Stimulated activated CD4-positive, alpha-beta T cell treated with anti-CD3 and anti-CD28 coated beads, Interleukin-15, amount 100 ng/mL, for 24 hours (primary cell): ENCODE data around the gene EFHD2.
"Not testable (repeated sequence)": the region's sequence is repeated elsewhere in the genome, so short reads cannot be mapped to it uniquely, and the experiment has no call there.

Experiments
- DNase-seq: peaks from one replicate; pipeline ENCODE4 v3.0.0-alpha.2; 2020

EFHD2 gene

DNA sequence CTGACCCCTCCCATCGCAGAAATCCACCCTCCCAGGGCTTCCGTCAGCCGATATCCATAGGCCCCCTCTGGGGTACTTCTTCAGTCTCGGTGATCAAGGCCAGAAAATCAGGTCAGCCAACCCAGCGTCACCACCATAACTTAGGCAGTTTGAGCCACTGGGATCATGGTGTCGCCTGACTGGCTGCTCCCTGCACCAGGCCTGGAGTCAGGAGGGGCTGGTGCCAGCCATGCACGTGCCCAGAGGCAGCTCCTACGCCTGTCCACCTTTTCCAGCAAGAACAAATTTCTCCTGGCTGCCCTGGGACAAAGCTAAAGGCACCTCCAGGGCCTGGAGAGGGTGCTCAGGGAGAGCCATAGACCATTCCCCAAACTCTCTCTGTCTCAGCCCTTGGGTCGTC, 23.8 kb downstream of the EFHD2 start:
- no peak for DNase-seq

DNA sequence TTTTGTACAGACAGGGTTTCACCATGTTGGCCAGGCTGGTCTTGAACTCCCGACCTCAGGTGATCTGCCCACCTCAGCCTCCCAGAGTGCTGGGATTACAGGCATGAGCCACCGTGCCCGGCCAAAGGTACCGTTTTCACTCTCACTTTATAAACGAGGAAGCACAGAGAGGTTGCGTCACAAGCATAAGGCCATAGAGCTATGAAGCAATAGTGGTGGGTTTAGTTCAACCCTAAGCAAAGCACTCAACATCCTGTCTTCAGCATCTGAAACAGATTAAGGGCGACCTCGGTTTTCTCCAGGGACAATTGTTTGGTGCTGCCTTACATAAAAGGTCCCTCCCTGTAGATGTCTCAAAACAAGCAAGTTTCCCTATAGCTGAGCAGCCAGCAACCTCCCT, 25.1 kb downstream of the EFHD2 start:
- DNase-seq: not testable (repeated sequence)

DNA sequence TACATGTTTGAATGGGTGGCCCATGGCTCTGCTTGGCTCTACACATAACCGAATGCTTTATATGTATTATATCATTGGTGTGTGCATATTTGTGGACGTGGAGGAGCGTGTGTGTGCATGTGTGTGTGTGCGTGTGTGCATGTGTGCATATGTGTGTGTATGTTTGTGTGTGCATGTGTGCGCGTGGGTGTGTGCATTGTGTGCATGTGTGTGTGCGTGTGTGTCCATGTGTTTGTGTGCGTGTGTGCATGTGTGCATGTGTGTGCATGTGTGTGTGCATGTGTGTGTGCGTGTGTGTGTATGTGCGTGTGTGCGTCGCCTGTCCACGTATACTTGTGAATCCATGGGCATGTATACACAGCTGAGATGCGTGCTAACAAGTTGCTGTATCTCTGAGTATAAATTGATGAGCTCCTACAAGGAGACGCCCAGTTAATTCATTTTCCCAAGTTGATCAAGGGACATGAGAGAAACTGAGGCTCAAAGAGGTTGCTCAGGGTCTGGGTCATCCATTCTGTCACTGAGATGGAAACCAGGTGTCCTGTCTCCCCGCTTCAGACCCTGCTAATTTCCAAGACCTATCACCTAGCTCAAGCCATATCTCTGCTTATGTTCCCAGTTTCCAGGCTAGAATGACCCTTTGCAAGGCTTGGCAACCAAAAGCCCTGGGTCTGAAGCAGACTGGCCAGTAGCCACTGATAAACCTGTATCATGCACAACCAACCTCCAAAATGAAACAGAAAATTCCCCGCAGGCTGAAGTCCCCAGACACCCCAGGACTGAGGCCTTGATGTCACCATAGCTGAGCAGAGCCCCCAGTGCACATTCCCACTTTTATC, 25.8 kb downstream of the EFHD2 start:
- no peak for DNase-seq

DNA sequence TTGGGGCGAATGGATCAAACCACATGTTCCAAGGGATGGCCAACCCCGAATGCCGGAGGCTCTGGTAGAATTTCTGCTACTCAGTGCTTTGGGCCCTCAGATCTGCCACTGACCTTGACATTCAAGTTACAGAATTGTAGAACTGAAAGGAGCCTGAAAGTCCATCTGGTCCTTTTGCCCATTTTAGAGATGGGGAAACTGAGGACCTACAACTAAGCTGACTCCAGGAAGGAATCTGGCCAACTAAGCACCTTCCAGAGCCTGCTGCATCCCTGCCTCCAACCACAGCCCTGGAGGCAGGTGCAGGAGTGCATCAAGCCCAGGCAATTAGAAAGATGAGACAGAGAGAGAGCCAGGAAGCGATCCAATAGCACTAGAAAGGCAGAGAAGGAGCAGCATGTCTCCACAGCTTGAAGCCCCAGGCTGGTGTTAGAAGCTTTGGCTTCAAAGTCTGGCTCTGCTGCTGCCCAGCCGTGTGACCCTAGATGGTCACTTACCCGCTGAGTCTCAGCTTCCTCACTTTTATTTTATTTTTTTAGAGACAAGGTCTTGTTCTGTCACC, 27.3 kb downstream of the EFHD2 start:
- no peak for DNase-seq

DNA sequence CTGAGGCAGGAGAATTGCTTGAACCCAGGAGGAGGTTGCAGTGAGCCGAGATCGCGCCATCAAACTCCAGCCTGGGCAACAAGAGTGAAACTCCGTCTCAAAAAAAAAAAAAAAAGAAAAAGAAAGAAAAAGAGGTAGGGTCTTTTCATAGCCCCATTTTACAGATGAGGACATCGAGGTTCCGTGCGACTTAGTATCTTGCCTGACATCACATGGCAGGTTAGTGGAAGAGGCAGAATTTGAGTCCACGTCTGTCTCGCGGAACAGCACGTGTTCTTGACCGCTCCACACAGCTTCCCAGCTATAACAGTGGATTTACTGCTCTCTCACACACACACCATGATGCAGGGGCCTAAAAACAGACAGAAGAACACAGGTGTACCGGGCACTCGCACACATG, 29.6 kb downstream of the EFHD2 start:
- no peak for DNase-seq

DNA sequence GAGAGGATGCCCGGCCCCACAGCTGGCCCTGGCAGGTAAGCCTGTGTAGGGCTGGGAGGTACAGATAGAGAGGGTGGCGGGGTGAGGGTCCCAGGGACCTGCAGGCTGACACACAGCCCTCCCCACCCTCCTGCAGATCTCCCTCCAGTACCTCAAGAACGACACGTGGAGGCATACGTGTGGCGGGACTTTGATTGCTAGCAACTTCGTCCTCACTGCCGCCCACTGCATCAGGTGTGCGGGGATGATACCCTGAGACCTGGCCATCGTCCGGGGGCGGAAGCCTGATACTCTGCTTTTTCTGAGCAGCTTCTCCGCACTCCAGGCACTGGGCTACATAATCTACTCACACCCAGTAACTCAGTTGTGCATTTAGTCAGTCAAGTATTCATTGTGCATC, 30.7 kb downstream of the EFHD2 start:
- DNase-seq: no peak

DNA sequence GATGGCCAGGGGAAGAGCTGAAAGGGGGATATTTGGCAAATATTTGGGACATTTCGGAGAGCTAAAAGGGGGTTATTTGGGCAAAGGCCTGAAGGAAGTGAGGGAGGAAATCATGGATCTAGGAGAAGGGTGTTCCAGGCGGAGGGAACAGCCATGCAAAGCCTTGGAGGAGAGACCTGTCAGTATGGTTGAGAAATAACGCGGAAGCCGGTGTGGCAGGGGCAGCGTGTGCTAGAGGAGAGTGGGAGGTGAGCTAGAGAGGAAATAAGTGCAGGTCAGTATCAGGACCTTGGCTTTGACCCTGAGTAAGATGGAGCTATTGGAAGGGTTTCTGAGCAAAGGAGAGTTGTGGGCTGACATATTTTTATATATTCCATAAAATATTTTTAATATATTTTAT, 31.6 kb downstream of the EFHD2 start:
- no peak for DNase-seq

DNA sequence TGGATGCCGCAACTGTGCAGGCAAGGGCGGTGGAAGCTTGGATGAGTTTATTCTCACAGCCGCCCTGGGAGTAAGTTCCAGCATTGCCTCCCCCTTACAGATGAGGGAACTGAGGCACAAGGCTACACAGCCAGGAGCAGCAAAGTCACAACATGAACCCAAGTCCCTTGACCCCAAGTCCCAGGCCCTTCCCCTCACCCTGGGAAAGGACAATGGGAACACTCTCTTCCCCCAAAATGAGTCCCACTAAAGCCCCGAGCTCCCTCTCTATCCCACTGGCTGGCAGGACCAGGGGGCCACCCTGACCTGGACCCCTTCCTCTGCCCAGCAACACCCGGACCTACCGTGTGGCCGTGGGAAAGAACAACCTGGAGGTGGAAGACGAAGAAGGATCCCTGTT, 32.4 kb downstream of the EFHD2 start:
- DNase-seq: no peak

DNA sequence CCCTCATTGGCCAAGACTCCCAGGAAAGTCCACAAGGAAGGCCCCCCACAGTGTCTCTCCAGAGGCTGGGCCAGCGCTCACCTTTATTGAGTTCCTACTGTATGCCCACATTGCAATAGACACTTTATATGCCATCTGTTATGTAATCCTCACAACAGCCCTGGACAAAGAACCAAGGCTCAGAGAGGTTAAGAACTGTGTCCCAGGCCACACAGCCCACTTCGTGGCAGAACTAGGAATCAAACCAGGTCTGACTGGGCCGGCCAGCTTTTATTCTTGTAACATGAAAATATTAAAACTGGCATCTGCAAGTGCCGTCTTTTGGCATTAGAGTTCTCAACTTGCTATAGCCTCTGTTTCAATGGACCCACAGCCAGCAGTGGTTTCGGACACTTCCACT, 33.1 kb downstream of the EFHD2 start:
- DNase-seq: no peak

DNA sequence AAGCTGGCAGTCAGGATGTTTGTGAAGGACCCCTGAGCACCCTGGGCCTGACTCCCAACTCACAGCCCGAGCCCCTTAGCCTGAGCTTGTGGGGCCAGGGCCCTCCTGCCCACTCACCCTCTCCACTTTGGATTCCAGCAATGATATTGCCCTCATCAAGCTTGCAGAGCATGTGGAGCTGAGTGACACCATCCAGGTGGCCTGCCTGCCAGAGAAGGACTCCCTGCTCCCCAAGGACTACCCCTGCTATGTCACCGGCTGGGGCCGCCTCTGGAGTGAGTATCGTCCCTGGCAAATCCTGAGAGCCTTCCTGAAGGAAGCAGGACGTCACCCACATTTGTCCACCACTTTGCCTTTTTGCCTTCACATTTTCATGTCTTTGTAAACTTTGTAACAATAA, 33.6 kb downstream of the EFHD2 start:
- DNase-seq: no peak

DNA sequence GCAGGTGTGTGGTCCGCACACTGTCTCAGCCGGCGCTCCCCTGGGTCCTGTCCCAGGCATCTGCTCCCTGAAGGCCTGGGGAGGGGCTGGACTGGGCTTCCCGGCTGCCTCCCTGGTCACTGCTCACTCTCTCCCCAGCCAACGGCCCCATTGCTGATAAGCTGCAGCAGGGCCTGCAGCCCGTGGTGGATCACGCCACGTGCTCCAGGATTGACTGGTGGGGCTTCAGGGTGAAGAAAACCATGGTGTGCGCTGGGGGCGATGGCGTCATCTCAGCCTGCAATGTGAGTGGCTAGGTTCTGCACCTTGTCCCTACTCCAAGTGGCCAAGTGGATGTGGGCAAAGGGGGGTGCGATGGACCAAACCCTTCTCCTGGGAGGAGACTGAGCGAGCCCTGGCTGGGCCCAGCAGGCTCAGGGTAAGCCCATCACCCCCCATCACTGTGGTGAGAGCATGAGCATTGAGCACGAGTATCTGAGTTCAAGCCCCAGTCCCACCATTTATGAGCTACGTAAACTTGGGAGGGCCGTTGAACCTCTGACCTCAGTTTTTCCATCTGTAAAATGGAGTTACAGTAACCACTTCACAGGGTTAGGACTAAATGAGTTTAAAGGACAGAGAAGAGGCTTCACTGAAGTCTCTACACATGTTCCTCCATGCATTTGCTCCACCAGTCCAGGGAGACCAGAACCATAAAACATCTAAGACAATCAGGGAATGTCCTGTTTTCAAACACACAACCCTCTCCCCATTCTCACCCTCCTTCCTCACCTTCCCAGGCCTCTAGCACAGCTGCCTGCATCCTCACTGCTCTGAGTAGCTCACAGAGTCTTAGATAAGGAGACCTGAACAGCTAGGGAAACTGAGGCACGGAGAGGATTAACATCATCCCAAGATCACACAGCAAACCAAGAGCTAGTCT, 35.0 kb downstream of the EFHD2 start:
- no peak for DNase-seq

DNA sequence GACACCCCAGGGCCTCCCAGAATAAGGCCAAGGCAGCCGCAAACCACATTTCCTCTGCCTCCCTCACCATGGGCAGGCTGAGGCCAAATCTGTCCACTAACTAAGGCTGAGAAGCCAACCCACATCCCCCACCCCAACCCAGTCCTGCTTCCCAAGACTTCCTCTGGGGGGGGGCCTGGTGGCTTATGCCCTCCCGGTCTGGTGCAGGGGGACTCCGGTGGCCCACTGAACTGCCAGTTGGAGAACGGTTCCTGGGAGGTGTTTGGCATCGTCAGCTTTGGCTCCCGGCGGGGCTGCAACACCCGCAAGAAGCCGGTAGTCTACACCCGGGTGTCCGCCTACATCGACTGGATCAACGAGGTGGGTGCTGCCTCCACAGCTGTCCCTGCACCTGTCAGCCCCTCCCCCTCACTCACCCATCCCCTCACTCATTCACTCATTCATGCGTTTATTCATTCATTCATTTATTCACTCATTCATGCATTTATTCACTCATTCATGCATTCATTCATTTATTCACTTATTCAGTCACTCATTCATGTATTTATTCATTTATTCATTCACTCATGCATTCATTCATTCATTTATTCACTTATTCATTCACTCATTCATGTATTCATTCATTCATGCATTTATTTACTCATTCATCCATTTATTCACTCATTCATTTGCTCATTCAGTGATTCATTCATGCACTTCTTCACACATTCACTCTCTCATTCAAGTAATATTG, 35.9 kb downstream of the EFHD2 start:
- DNase-seq: no peak

DNA sequence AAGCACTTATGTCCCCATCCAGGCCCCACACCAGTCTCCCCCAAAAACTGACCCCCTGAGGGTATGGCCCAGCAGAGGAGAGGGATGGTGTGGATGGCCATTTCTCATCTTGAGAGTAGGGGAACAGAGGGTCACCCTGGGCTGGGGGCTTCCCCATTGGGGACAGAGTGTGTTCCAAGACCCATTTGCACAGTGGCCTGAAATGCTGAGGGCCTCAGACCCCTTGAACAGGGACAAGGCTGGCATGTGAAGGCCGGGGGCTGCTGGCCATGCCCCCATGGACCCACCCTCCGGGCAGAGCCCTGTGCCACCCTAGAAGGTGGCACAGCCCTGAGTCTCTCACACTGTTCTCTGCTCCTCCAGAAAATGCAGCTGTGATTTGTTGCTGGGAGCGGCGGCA, 36.5 kb downstream of the EFHD2 start:
- DNase-seq: no peak

DNA sequence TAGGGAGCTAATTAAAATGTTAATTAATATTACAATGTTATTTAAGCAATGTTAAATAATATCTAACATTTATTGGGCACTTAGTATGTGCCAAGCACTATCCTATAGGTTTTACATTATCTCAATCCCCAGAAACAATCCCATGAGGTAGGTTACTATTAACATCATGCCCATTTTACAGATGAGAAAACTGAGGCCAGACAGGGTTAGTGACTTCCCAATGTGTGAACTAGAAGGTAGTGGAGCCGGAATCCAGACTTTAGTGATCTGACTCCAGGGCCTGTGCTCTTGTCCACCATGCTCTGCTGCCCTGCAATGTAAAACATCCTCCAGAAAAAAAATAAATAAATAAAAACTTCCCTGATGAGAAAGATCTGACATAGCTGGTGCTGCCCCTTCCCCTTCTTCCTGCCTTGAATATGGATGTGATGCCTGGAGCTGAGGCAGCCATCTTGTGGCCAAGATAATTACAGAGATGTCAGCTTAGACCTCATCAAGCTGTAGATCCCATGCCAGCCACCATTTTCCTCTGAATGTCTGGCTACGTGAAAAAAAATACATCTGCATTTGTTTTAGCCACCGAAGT, 39.3 kb downstream of the EFHD2 start:
- DNase-seq: no peak

DNA sequence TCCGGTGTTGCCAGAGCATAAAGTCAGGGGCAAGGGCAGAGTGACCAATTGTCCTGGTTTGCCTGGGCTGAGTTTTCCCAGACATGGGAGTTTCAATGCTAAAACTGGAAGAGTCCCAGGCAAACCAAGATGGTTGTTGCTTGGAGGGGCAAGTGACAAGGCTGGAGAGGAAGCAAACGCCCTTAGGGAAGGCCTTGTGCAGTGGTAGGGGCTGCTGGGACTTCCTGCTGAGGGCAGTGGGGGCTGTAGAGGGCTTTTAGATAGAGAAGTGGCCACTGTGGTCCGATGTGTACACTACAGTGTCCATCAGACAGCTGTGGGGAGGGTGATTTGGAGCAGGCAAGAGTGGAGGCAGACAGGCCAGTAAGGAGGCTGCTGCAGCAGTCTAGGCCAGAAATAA, 39.9 kb downstream of the EFHD2 start:
- no peak for DNase-seq

DNA sequence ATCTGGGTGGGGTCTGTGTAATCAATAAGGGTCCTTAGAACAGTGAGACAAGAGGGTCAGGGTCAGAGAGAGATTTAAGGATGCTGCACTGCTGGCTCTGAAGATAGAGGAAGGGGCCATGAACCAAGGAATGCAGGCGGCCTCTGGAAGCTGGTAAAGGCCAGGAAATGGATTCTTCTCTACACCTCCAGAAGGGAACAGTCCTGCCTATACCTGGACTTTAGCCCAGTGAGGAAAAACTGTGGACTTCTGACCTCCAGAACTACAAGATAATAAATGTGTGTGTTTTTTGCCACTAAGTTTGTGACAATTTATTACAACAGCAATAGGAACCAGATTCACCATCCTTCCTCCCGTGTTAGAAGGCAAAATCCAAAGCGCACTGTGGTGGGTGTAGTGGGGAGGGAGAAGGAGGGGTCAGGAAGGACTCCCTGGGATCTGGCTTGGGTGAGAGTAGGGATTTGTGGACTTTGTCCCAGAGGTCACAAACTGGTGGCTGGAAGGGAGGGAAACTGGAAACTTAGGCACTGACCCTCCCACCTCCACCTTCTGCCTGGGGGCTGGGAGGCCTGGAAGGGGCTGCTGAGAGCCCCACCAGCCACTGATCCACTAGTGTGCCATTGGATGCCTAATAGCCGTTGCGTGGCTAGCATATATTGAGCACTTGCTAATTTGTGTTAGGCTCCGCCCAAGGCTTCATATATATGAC, 41.5 kb downstream of the EFHD2 start:
- no peak for DNase-seq

DNA sequence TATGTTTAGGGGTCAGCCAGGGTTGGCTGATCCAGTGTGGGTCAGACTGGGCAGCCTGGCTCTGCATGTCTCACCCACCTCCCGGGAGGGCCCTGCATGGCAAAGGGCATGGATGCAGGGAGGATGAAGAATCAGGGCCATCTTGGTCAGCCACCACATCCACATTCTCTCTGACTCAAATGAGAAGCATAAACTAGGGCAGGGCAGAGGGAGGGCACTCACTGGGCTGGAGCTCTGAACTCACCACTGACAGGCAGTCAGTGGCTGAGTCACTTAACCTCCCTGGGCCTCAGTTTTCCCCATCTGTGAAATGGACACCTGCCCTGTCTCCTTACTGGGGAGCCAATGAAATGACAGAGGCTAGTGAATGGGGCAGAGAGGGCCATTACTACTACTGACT, 42.5 kb downstream of the EFHD2 start:
- DNase-seq: no peak

DNA sequence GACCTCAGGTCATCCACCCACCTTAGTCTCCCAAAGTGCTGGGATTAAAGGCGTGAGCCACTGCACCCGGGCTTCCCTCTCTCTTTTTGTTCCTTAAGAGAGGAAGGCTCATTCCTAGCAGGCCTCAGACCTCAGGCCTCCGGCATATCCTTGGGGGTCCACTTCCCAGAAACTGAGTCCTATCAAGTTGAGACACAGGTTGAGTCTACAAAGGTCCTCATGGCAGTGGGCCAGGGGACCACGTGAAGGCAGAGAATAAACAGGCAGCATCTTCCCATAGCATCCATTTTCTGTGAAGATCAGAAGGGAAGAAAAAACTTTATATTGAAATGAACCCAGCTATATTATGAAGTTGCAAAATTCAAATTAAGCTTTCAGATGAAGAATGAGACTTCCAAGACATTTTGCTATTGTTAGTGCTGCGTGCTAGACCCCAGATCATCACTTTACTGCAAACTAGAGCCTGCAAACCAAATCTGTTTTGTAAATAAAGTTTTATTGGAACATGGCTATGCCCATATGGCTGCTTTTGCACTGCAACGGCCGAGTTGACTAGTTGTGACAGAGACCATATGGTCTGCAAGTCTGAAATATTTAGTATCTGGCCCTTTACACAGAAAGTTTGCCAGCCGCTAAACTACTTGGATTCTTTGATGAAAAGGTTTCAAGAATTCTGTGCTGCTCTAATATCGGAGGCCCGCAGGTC, 43.3 kb downstream of the EFHD2 start:
- DNase-seq: no peak

DNA sequence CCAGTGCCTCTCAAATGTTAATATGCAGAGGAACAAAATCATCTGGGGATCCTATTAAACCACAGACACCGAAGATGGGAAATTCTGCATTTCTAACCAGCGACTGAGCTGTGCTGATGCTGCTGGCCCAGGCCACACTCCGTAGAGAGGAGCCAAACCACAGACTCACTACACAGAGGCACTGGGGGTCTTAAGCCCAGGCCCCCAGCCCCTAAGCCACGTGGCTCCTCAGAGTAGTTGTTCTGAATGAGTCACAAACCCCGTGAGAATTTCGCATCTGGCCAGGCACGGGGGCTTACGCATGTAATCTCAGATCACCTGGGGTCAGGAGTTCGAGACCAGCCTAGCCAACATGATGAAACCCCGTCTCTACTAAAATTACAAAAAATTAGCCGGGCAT, 44.0 kb downstream of the EFHD2 start:
- no peak for DNase-seq

DNA sequence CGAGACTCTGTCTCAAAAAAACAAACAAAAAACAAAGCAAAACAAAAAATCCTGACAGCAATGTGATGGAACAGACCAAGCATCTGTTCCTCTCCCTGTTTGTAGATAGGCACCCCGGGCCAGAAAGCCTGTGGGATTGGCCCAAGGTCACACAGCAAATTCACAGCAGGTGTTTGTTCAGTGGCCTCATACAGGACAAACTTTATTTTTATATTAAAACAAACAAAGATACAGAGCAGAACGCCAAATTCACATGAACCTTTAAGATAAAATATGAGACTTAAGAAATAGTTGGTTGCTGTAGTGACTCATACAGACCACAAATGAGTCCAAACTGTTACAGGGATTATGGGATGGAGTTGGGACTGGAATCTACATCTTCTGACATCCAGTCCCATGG, 44.6 kb downstream of the EFHD2 start:
- DNase-seq: no peak

DNA sequence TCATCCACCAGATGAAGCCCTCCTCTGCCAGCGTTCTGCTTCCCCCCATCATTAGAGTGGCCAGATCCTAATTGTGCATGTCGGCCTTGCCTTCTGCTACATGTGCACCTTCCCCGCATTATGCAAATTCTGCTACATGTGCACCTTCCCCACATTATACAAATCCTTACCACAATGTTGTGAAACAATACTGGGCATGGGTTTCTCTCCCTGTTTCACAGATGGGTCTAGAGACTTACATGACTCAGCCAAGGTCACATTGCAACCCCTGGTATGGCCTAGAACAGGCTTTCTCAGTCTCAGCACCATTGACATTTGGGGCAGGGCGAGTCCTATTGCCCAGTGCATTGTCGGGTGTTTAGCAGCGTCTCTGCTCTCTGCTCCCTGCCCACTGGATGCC, 45.8 kb downstream of the EFHD2 start:
- no peak for DNase-seq
